GM23338 (cell line): ENCODE results near the gene LRP1-AS. TPM values are rescaled to one million over a fixed set of nuclear protein-coding genes. Genes with fewer than 3 reads are reported as not detected.

Experiments
- ATAC-seq: fragments of 200-7000 bp; cut with Tn5 transposase; 3 replicates; pipeline ENCODE4 v1.9.1; 2020
- DNase-seq: peaks from one replicate; pipeline ENCODE4 v3.0.0-alpha.2; 2015; ENCODE audit warnings: low spot score
- H2AFZ ChIP-seq: fragments of 200-600 bp; sonication (generic); 2 replicates; pipeline ENCODE4 v1.8.0; 2016; ENCODE audit warnings: antibody characterized with exemption, mild to moderate bottlenecking, moderate library complexity
- H3F3A ChIP-seq: fragments of 200-600 bp; sonication (generic); replicated peaks from 2 replicates; pipeline ENCODE4 v1.8.0; 2017; ENCODE audit warnings: antibody characterized with exemption, mixed run types, low read depth
- H3K27ac ChIP-seq: fragments of 200-600 bp; sonication (generic); 2 replicates; pipeline ENCODE4 v1.6.1; 2016; ENCODE audit warnings: low read depth
- H3K27me3 ChIP-seq: fragments of 200-600 bp; sonication (generic); 2 replicates; pipeline ENCODE4 v1.8.0; 2016; ENCODE audit warnings: mild to moderate bottlenecking, mixed run types, moderate library complexity; ENCODE audit not compliant: insufficient read depth
- H3K36me3 ChIP-seq: fragments of 200-600 bp; sonication (generic); 2 replicates; pipeline ENCODE4 v1.8.0; 2016; ENCODE audit warnings: mild to moderate bottlenecking; ENCODE audit not compliant: insufficient read depth
- H3K4me1 ChIP-seq: fragments of 200-600 bp; sonication (generic); 2 replicates; pipeline ENCODE4 v1.8.0; 2016; ENCODE audit warnings: mild to moderate bottlenecking, moderate library complexity; ENCODE audit not compliant: insufficient read depth
- H3K4me2 ChIP-seq: fragments of 200-600 bp; sonication (generic); 2 replicates; pipeline ENCODE4 v1.7.1; 2017; ENCODE audit warnings: mixed run types
- H3K4me3 ChIP-seq: fragments of 200-600 bp; sonication (generic); 2 replicates; pipeline ENCODE4 v1.6.1; 2016; ENCODE audit warnings: mixed run types
- H3K79me2 ChIP-seq: fragments of 200-600 bp; sonication (generic); replicated peaks from 2 replicates; pipeline ENCODE4 v1.8.0; 2017; ENCODE audit warnings: mild to moderate bottlenecking; ENCODE audit not compliant: insufficient read depth
- H3K9me2 ChIP-seq: fragments of 200-600 bp; sonication (generic); 2 replicates; pipeline ENCODE4 v1.8.0; 2017; ENCODE audit not compliant: insufficient read depth
- H4K20me1 ChIP-seq: fragments of 200-600 bp; sonication (generic); replicated peaks from 2 replicates; pipeline ENCODE4 v1.8.0; 2017; ENCODE audit warnings: mild to moderate bottlenecking; ENCODE audit not compliant: insufficient read depth
- H3K27ac Mint-ChIP-seq: 2 replicates; pipeline ENCODE4 v1.8.0; 2020; ENCODE audit warnings: inconsistent platforms, mild to moderate bottlenecking, moderate library complexity, mixed read lengths
- H3K27me3 Mint-ChIP-seq: 3 replicates; pipeline ENCODE4 v1.8.0; 2022; ENCODE audit warnings: low read depth, mild to moderate bottlenecking, moderate library complexity, mixed read lengths, inconsistent platforms; ENCODE audit not compliant: insufficient read depth, poor library complexity
- H3K36me3 Mint-ChIP-seq: 3 replicates; pipeline ENCODE4 v1.8.0; 2021; ENCODE audit warnings: low read depth, mild to moderate bottlenecking, inconsistent platforms, moderate library complexity, mixed read lengths
- H3K4me1 Mint-ChIP-seq: 3 replicates; pipeline ENCODE4 v1.8.0; 2020; ENCODE audit warnings: mild to moderate bottlenecking, inconsistent platforms, mixed read lengths
- H3K4me3 Mint-ChIP-seq: 3 replicates; pipeline ENCODE4 v1.8.0; 2021; ENCODE audit warnings: moderate library complexity, mild to moderate bottlenecking, inconsistent platforms, mixed read lengths
- H3K9me3 Mint-ChIP-seq: 3 replicates; pipeline ENCODE4 v1.8.0; 2020; ENCODE audit warnings: moderate library complexity, mild to moderate bottlenecking, inconsistent platforms, mixed read lengths
- CREB1 ChIP-seq: fragments of 250-450 bp; sonication (Bioruptor Pico); IDR thresholded peaks from 2 replicates; pipeline ENCODE4 v1.5.0; 2020; ENCODE audit warnings: low read depth, mild to moderate bottlenecking, moderate library complexity
- EZH2 ChIP-seq: fragments of 200-600 bp; sonication (generic); IDR thresholded peaks from one replicate; pipeline ENCODE4 v1.8.0; 2017; ENCODE audit warnings: antibody characterized with exemption, mild to moderate bottlenecking, low read depth; ENCODE audit not compliant: unreplicated experiment
- EZH2phosphoT487 ChIP-seq: fragments of 200-600 bp; sonication (generic); IDR thresholded peaks from one replicate; pipeline ENCODE4 v1.8.1; 2018; ENCODE audit warnings: antibody characterized with exemption; ENCODE audit not compliant: unreplicated experiment
- JUNB ChIP-seq: IDR thresholded peaks from one replicate; pipeline ENCODE4 v1.6.1; 2016; ENCODE audit warnings: antibody characterized with exemption; ENCODE audit not compliant: unreplicated experiment
- NANOG ChIP-seq: IDR thresholded peaks from 2 replicates; pipeline ENCODE4 v1.6.1; 2016; ENCODE audit warnings: antibody characterized with exemption, borderline replicate concordance
- POLR2AphosphoS5 ChIP-seq: IDR thresholded peaks from 2 replicates; pipeline ENCODE4 v1.6.1; 2016; ENCODE audit warnings: antibody characterized with exemption, low read depth
- STAT1 ChIP-seq: IDR thresholded peaks from one replicate; pipeline ENCODE4 v1.6.1; 2016; ENCODE audit warnings: antibody characterized with exemption; ENCODE audit not compliant: unreplicated experiment
- ZNF114 ChIP-seq: fragments of 250-450 bp; sonication (Bioruptor Pico); IDR thresholded peaks from 2 replicates; pipeline ENCODE4 v1.5.0; 2020; ENCODE audit warnings: mild to moderate bottlenecking, moderate library complexity
- ZNF331 ChIP-seq: fragments of 250-450 bp; sonication (Bioruptor Pico); IDR thresholded peaks from 2 replicates; pipeline ENCODE4 v1.5.0; 2020; ENCODE audit warnings: low read depth, mild to moderate bottlenecking, moderate library complexity
- polyA plus RNA-seq: library from polyadenylated mRNA; unstranded; fragments of >200 nt; fragmentation: Nextera tagmentation; extraction: Ambion mirVana; gene quantifications from 2 replicates; pipeline ENCODE4 v1.2.1, GENCODE V29; 2016
- total RNA-seq: library from RNA; depleted of rRNA; stranded (reverse); fragments of >200 nt; shearing (Covaris generic); gene quantifications from 2 replicates; pipeline ENCODE4 v1.2.3, GENCODE V29; 2014
- TF ChIP-seq, protein P1 (sequence below): IDR thresholded peaks from one replicate; pipeline ENCODE4 v1.6.1; 2018; ENCODE audit warnings: antibody characterized with exemption; ENCODE audit not compliant: unreplicated experiment
- TF ChIP-seq, protein P2 (sequence below): IDR thresholded peaks from 2 replicates; pipeline ENCODE4 v1.6.1; 2016; ENCODE audit warnings: antibody characterized with exemption
- TF ChIP-seq, protein P3 (sequence below), 2 experiments: fragments of 200-600 bp in 1 of 2; sonication (generic) in 1 of 2; conservative IDR thresholded peaks; 2 replicates each; pipeline versions ENCODE4 v1.5.1 to v1.6.1; 2016 to 2017; ENCODE audit warnings: antibody characterized with exemption in 2 of 2, low read depth in 2 of 2, mild to moderate bottlenecking in 2 of 2, moderate library complexity in 1 of 2
- TF ChIP-seq, protein P4 (sequence below): fragments of 250-450 bp; sonication (Bioruptor Pico); IDR thresholded peaks from 2 replicates; pipeline ENCODE4 v1.5.0; 2020; ENCODE audit warnings: mild to moderate bottlenecking, moderate library complexity

LRP1-AS gene
- total and polyA plus RNA-seq, 2 experiments from 2014 or later = 0.86 TPM; not detected in 1

DNA sequence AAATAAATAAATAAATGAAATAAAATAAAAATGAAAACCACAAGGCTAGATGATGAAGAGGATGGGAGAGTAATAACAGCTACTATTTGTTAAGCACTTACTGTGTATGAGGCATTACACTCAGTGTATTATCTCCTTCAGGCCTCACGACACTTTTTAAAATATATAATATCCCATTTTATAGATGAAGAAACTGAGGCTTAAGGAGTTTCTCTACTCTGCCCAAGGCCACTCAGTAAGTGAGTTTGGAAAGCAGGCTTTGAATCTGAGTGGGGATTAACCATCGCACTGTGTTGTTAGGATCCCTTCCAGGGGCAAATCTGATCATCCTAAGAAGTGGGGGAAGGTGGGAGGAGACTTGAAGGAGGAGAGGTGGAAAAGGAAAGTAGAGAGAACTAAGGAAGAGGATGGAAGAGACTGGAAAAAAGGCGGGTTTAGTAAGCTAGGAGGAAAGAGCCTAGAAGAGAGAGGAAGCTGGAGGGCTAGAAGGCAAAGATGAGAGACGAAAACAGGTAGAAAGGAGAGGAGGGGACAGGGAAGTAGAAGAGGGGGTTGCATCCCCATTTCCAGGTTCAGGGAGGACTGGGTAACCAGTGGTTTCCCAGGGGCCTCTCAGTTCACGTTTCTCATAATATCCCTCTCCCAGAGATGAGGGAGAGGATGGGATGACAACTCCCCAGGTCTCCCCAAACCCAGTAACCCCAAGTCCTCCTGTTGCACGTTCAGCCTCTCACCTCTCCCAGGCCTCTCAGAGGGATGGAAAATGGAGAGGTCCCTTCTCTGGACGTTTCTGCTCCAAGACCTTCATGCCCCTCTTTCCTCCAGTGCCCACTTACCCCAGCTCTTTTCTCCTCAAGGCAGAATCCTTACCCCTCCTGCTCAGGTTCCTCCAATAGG lies 38.0 kb downstream of the LRP1-AS start:
- TF ChIP-seq JUNB (no peak), EZH2 (no peak), EZH2phosphoT487 (no peak), ZNF114 (CRISPR knock-in tag) (no peak), STAT1 (no peak), NANOG (no peak), POLR2AphosphoS5 (no peak), CREB1 (no peak), ZNF331 (CRISPR knock-in tag) (no peak)
- TF ChIP-seq, protein P1, sequence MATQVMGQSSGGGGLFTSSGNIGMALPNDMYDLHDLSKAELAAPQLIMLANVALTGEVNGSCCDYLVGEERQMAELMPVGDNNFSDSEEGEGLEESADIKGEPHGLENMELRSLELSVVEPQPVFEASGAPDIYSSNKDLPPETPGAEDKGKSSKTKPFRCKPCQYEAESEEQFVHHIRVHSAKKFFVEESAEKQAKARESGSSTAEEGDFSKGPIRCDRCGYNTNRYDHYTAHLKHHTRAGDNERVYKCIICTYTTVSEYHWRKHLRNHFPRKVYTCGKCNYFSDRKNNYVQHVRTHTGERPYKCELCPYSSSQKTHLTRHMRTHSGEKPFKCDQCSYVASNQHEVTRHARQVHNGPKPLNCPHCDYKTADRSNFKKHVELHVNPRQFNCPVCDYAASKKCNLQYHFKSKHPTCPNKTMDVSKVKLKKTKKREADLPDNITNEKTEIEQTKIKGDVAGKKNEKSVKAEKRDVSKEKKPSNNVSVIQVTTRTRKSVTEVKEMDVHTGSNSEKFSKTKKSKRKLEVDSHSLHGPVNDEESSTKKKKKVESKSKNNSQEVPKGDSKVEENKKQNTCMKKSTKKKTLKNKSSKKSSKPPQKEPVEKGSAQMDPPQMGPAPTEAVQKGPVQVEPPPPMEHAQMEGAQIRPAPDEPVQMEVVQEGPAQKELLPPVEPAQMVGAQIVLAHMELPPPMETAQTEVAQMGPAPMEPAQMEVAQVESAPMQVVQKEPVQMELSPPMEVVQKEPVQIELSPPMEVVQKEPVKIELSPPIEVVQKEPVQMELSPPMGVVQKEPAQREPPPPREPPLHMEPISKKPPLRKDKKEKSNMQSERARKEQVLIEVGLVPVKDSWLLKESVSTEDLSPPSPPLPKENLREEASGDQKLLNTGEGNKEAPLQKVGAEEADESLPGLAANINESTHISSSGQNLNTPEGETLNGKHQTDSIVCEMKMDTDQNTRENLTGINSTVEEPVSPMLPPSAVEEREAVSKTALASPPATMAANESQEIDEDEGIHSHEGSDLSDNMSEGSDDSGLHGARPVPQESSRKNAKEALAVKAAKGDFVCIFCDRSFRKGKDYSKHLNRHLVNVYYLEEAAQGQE = no peak
- TF ChIP-seq, protein P2, sequence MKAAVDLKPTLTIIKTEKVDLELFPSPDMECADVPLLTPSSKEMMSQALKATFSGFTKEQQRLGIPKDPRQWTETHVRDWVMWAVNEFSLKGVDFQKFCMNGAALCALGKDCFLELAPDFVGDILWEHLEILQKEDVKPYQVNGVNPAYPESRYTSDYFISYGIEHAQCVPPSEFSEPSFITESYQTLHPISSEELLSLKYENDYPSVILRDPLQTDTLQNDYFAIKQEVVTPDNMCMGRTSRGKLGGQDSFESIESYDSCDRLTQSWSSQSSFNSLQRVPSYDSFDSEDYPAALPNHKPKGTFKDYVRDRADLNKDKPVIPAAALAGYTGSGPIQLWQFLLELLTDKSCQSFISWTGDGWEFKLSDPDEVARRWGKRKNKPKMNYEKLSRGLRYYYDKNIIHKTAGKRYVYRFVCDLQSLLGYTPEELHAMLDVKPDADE = no peak
- TF ChIP-seq, protein P3, sequence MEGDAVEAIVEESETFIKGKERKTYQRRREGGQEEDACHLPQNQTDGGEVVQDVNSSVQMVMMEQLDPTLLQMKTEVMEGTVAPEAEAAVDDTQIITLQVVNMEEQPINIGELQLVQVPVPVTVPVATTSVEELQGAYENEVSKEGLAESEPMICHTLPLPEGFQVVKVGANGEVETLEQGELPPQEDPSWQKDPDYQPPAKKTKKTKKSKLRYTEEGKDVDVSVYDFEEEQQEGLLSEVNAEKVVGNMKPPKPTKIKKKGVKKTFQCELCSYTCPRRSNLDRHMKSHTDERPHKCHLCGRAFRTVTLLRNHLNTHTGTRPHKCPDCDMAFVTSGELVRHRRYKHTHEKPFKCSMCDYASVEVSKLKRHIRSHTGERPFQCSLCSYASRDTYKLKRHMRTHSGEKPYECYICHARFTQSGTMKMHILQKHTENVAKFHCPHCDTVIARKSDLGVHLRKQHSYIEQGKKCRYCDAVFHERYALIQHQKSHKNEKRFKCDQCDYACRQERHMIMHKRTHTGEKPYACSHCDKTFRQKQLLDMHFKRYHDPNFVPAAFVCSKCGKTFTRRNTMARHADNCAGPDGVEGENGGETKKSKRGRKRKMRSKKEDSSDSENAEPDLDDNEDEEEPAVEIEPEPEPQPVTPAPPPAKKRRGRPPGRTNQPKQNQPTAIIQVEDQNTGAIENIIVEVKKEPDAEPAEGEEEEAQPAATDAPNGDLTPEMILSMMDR (conservative IDR thresholded peaks at IDR 0.05; ENCODE audit: low read depth in 2 of 2) = no peak
- TF ChIP-seq, protein P4, sequence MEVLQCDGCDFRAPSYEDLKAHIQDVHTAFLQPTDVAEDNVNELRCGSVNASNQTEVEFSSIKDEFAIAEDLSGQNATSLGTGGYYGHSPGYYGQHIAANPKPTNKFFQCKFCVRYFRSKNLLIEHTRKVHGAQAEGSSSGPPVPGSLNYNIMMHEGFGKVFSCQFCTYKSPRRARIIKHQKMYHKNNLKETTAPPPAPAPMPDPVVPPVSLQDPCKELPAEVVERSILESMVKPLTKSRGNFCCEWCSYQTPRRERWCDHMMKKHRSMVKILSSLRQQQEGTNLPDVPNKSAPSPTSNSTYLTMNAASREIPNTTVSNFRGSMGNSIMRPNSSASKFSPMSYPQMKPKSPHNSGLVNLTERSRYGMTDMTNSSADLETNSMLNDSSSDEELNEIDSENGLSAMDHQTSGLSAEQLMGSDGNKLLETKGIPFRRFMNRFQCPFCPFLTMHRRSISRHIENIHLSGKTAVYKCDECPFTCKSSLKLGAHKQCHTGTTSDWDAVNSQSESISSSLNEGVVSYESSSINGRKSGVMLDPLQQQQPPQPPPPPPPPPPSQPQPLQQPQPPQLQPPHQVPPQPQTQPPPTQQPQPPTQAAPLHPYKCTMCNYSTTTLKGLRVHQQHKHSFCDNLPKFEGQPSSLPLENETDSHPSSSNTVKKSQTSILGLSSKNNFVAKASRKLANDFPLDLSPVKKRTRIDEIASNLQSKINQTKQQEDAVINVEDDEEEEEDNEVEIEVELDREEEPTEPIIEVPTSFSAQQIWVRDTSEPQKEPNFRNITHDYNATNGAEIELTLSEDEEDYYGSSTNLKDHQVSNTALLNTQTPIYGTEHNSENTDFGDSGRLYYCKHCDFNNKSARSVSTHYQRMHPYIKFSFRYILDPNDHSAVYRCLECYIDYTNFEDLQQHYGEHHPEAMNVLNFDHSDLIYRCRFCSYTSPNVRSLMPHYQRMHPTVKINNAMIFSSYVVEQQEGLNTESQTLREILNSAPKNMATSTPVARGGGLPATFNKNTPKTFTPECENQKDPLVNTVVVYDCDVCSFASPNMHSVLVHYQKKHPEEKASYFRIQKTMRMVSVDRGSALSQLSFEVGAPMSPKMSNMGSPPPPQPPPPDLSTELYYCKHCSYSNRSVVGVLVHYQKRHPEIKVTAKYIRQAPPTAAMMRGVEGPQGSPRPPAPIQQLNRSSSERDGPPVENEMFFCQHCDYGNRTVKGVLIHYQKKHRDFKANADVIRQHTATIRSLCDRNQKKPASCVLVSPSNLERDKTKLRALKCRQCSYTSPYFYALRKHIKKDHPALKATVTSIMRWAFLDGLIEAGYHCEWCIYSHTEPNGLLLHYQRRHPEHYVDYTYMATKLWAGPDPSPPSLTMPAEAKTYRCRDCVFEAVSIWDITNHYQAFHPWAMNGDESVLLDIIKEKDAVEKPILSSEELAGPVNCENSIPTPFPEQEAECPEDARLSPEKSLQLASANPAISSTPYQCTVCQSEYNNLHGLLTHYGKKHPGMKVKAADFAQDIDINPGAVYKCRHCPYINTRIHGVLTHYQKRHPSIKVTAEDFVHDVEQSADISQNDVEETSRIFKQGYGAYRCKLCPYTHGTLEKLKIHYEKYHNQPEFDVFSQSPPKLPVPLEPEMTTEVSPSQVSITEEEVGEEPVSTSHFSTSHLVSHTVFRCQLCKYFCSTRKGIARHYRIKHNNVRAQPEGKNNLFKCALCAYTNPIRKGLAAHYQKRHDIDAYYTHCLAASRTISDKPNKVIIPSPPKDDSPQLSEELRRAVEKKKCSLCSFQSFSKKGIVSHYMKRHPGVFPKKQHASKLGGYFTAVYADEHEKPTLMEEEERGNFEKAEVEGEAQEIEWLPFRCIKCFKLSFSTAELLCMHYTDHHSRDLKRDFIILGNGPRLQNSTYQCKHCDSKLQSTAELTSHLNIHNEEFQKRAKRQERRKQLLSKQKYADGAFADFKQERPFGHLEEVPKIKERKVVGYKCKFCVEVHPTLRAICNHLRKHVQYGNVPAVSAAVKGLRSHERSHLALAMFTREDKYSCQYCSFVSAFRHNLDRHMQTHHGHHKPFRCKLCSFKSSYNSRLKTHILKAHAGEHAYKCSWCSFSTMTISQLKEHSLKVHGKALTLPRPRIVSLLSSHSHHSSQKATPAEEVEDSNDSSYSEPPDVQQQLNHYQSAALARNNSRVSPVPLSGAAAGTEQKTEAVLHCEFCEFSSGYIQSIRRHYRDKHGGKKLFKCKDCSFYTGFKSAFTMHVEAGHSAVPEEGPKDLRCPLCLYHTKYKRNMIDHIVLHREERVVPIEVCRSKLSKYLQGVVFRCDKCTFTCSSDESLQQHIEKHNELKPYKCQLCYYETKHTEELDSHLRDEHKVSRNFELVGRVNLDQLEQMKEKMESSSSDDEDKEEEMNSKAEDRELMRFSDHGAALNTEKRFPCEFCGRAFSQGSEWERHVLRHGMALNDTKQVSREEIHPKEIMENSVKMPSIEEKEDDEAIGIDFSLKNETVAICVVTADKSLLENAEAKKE (CRISPR knock-in tag) = no peak
- no peaks in the 10 kb centered on the region for H4K20me1 ChIP-seq
- H3K9me3 Mint-ChIP-seq = no peaks in the 10 kb centered on the region; the same call in 1 of the 3 replicates
- DNase-seq = no peak
- H3K27me3 ChIP-seq = no peaks in the 10 kb centered on the region
- H3K4me1 Mint-ChIP-seq = peaks cover 31% of the 10 kb centered on the region
- peaks cover 9% of the 10 kb centered on the region for H3K79me2 ChIP-seq
- H3K27me3 Mint-ChIP-seq = peaks cover 20% of the 10 kb centered on the region
- H3K36me3 Mint-ChIP-seq = peaks cover 25% of the 10 kb centered on the region; the same call in 2 of the 3 replicates
- H3K4me2 ChIP-seq = peak overlapping the region; percentile 75
- peak overlapping the region; percentile 49 for H3K4me3 ChIP-seq
- no peaks in the 10 kb centered on the region for H3K9me2 ChIP-seq
- H3K4me1 ChIP-seq = peaks cover 20% of the 10 kb centered on the region
- peak overlapping the region; percentile 99 for H3K27ac Mint-ChIP-seq
- H3K27ac ChIP-seq = peak overlapping the region; percentile 79; the same call in 1 of the 2 replicates
- H2AFZ ChIP-seq = 0 out of 2 replicates have a peak overlapping the region, but pooled peaks have one; percentile 16
- H3K36me3 ChIP-seq = no peaks in the 10 kb centered on the region
- peaks cover 6% of the 10 kb centered on the region for H3F3A ChIP-seq
- H3K4me3 Mint-ChIP-seq = peak overlapping the region; percentile 74
- no peak for ATAC-seq
